Measurements from ENCODE around the gene ONECUT3.

ONECUT3 gene

DNA sequence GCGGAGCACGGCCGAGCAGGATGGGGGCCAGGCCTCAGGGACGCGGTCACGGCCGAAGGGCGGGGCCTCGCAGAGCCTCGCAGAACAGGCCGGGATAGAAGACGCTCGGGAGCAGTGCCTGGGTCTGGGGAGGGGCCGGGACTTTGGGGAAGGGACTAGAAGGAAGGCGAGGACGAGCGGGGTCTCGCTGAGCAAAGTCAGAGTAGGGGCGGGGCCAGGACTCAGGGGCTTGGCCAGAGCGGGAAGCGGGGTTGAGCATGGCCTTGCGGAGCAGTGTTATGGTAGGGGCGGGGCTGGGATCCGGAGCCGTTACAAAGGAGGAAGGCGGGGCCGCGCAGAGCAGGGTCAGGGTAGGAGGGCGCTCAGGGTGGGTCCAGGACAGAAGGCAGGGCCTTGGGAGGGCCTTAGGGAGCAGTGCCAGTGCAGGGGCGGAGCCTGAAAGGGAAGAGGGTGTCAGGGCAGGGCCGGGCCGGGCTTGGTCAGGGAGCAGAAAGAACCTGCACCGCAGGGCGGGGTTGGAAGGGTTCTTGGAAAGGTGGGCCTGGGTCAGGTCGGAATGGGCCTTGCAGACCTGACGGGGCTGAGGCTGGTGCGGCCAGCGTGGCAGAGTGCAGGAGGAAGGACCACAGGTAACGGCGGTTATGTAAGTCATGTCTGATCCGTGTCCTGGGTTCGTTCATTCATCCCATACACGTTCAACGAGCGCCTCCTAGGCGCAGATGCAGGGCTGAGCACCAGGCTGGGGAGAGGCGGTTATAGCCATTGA lies 59.3 kb downstream of the ONECUT3 start:
- Mint-ChIP-seq H3K4me3 (peak overlapping the region; percentile 87), H3K9me3 (no peaks in the 10 kb centered on the region), H3K4me1 (peaks cover 11% of the 10 kb centered on the region), H3K27me3 (ENCODE audit: low read depth, poor library complexity) (peaks cover 29% of the 10 kb centered on the region), H3K27ac (peak overlapping the region; percentile 90), H3K36me3 (ENCODE audit: low read depth) (no peaks in the 10 kb centered on the region)
- peak; percentile 50 for TF ChIP-seq CTCF (IDR thresholded peaks at IDR 0.05)
- DNase-seq = peak; percentile 95

- peak overlapping the region; percentile 87 for H3K4me3 Mint-ChIP-seq
- no peak for TF ChIP-seq CTCF (IDR thresholded peaks at IDR 0.05)
- no peak overlapping the region for H3K27ac Mint-ChIP-seq
- H3K36me3 Mint-ChIP-seq (ENCODE audit: low read depth) = no peaks in the 10 kb centered on the region
- H3K9me3 Mint-ChIP-seq = no peaks in the 10 kb centered on the region
- DNase-seq = no peak
- H3K27me3 Mint-ChIP-seq (ENCODE audit: low read depth, poor library complexity) = peaks cover 29% of the 10 kb centered on the region
- peaks cover 11% of the 10 kb centered on the region for H3K4me1 Mint-ChIP-seq
Measured at GRCh38 chr19:1813192-1814182, 60.2 kb downstream of the ONECUT3 start.

DNA sequence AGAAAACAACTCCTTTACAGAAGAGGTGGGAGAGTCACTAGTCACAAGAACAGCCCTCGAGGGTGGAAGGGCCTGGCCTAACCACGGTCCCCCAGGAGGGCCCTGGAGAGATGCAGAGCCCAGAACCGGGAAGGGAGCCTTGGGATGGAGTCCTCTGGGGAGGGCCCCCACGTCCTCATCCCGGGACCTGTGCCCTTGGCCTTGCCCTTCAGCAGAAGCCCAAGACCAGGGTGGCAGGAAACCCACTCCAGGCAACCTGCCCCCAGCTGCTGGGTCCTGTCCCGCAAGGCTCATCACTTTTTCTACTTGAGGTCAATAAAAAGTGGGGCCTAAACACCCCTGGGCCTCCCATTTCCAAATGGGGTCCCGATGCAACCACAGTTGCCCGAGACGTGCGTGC lies 61.1 kb downstream of the ONECUT3 start:
- Mint-ChIP-seq H3K27me3 (ENCODE audit: low read depth, poor library complexity) (peaks cover 26% of the 10 kb centered on the region), H3K9me3 (no peaks in the 10 kb centered on the region), H3K36me3 (ENCODE audit: low read depth) (no peaks in the 10 kb centered on the region), H3K27ac (no peak overlapping the region), H3K4me3 (no peak overlapping the region), H3K4me1 (peaks cover 14% of the 10 kb centered on the region)
- TF ChIP-seq CTCF (IDR thresholded peaks at IDR 0.05) = no peak
- DNase-seq = no peak

GRCh38 chr19:1814833-1815604 lies 61.7 kb downstream of the ONECUT3 start:
- no peak for TF ChIP-seq CTCF (IDR thresholded peaks at IDR 0.05)
- peaks cover 20% of the 10 kb centered on the region for H3K27me3 Mint-ChIP-seq (ENCODE audit: low read depth, poor library complexity)
- no peak overlapping the region for H3K27ac Mint-ChIP-seq
- no peak overlapping the region for H3K4me3 Mint-ChIP-seq
- H3K36me3 Mint-ChIP-seq (ENCODE audit: low read depth) = peaks cover 1% of the 10 kb centered on the region
- no peak for DNase-seq
- no peaks in the 10 kb centered on the region for H3K9me3 Mint-ChIP-seq
- peaks cover 19% of the 10 kb centered on the region for H3K4me1 Mint-ChIP-seq

GRCh38 chr19:1815605-1816529 lies 62.6 kb downstream of the ONECUT3 start:
- no peak overlapping the region for H3K27ac Mint-ChIP-seq
- H3K4me3 Mint-ChIP-seq = no peak overlapping the region
- peaks cover 10% of the 10 kb centered on the region for H3K36me3 Mint-ChIP-seq (ENCODE audit: low read depth)
- H3K9me3 Mint-ChIP-seq = no peaks in the 10 kb centered on the region
- peaks cover 25% of the 10 kb centered on the region for H3K4me1 Mint-ChIP-seq
- peaks cover 13% of the 10 kb centered on the region for H3K27me3 Mint-ChIP-seq (ENCODE audit: low read depth, poor library complexity)
- no peak for DNase-seq
- no peak for TF ChIP-seq CTCF (IDR thresholded peaks at IDR 0.05)

All from nephron progenitor cell (in vitro differentiated cells).